ENCODE measurements around the gene ALDH1A3. TPM values are rescaled to one million over a fixed set of nuclear protein-coding genes. Genes with fewer than 3 reads are reported as not detected.

Gene ALDH1A3
- total RNA-seq, 1 experiment from 2014 or later, result 14.0 TPM

DNA sequence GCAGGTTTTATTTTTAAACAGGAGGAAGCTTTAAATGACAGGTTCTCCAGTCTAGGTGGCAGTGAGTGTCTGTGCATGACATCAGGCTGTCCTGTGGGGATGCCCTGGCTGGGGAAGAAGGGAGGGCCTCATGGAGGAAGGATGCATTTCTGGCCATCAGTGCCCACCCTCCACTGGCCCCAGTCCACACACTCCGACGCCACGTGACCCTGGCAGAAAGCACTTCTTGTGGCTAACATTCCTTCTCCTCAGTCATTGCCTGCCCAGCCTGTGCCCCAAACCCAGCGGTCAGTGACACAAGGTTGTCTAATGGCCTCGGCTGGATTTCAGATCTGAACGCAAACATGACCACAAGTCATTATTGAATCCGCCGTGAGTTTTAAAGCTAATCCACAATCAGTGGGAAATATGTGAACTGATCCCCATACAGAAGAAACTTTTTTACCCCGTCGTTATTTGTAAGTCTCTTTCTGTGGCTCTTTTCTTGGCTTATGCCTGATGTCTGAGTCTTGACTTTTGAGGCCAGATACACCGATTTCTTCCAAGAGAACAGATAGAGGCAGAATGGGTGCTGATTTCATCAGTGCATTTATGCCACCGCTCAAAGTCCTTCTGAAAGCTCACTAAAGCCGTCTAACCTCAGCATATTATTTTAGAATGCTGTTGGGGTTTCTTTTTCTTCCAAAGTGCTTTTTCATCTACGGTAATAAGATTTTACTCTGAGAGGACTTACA is 22.2 kb downstream of the ALDH1A3 start (continued):
- TF ChIP-seq, protein P1, sequence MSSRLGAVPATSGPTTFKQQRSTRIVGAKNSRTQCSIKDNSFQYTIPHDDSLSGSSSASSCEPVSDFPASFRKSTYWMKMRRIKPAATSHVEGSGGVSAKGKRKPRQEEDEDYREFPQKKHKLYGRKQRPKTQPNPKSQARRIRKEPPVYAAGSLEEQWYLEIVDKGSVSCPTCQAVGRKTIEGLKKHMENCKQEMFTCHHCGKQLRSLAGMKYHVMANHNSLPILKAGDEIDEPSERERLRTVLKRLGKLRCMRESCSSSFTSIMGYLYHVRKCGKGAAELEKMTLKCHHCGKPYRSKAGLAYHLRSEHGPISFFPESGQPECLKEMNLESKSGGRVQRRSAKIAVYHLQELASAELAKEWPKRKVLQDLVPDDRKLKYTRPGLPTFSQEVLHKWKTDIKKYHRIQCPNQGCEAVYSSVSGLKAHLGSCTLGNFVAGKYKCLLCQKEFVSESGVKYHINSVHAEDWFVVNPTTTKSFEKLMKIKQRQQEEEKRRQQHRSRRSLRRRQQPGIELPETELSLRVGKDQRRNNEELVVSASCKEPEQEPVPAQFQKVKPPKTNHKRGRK (CRISPR knock-in tag; IDR thresholded peaks at IDR 0.05; ENCODE audit: borderline replicate concordance), result no peak

DNA sequence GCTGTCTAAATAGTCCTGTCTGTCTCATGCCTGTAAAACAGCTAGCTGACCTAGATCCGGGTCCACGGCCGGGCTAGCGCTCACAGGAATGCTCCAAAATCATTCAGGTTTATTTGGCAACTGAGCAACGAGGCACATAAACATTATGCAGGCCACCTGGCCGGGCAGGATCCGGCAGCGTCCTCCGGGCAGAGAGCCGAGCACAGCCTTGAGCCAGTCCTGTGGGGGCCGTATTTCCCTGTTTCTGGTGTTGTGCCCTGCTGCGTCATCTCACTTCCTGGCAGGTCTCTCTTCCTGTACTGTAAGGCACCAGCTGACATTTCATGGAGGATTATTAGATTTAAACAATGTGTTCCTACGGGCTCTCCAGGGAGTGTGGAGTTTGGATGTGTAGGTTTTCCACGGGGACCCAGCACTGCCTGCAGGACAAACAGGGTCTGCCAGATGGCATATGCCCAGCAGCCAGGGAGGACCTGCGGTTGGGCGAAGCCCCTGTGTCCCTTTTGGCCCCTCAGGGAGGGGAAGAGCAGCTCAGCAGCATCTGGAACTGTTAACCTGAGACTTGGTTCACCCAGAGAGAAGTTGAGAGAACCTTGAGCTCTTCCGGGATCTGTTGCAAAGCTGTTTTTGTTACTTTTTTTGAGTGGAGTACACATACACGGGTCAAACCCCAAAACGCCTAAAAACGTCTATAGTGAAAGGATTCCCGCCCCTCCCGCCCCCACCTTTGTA is 23.0 kb downstream of the ALDH1A3 start:
- no peaks in the 10 kb centered on the region for H3K27me3 Mint-ChIP-seq (ENCODE audit: low read depth)
- POLR2A ChIA-PET, result no interaction called here
- TF ChIP-seq, protein P2, sequence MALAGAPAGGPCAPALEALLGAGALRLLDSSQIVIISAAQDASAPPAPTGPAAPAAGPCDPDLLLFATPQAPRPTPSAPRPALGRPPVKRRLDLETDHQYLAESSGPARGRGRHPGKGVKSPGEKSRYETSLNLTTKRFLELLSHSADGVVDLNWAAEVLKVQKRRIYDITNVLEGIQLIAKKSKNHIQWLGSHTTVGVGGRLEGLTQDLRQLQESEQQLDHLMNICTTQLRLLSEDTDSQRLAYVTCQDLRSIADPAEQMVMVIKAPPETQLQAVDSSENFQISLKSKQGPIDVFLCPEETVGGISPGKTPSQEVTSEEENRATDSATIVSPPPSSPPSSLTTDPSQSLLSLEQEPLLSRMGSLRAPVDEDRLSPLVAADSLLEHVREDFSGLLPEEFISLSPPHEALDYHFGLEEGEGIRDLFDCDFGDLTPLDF (CRISPR knock-in tag; IDR thresholded peaks at IDR 0.05), result no peak
- TF ChIP-seq, protein P3, sequence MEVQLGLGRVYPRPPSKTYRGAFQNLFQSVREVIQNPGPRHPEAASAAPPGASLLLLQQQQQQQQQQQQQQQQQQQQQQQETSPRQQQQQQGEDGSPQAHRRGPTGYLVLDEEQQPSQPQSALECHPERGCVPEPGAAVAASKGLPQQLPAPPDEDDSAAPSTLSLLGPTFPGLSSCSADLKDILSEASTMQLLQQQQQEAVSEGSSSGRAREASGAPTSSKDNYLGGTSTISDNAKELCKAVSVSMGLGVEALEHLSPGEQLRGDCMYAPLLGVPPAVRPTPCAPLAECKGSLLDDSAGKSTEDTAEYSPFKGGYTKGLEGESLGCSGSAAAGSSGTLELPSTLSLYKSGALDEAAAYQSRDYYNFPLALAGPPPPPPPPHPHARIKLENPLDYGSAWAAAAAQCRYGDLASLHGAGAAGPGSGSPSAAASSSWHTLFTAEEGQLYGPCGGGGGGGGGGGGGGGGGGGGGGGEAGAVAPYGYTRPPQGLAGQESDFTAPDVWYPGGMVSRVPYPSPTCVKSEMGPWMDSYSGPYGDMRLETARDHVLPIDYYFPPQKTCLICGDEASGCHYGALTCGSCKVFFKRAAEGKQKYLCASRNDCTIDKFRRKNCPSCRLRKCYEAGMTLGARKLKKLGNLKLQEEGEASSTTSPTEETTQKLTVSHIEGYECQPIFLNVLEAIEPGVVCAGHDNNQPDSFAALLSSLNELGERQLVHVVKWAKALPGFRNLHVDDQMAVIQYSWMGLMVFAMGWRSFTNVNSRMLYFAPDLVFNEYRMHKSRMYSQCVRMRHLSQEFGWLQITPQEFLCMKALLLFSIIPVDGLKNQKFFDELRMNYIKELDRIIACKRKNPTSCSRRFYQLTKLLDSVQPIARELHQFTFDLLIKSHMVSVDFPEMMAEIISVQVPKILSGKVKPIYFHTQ (CRISPR knock-in tag; IDR thresholded peaks at IDR 0.05), result no peak
- TF ChIP-seq NR2C2 (CRISPR knock-in tag; IDR thresholded peaks at IDR 0.05) (no peak), JAZF1 (CRISPR knock-in tag; IDR thresholded peaks at IDR 0.05) (no peak), EMX1 (CRISPR knock-in tag; IDR thresholded peaks at IDR 0.05) (no peak), FOXJ3 (CRISPR knock-in tag; IDR thresholded peaks at IDR 0.05; ENCODE audit: borderline replicate concordance) (no peak), NFE2L1 (CRISPR knock-in tag; IDR thresholded peaks at IDR 0.05) (no peak), GTF2I (CRISPR knock-in tag; conservative IDR thresholded peaks at IDR 0.05) (no peak), ZNF232 (CRISPR knock-in tag; IDR thresholded peaks at IDR 0.05) (no peak), CBFB (CRISPR knock-in tag; IDR thresholded peaks at IDR 0.05; ENCODE audit: low read depth) (no peak)
- TF ChIP-seq, protein P1 (CRISPR knock-in tag; IDR thresholded peaks at IDR 0.05; ENCODE audit: borderline replicate concordance), result no peak
- peak overlapping the region; percentile 45 for H3K27ac Mint-ChIP-seq
- peaks cover 7% of the 10 kb centered on the region; the same call in 1 of the 2 replicates for H3K4me1 Mint-ChIP-seq
- H3K36me3 Mint-ChIP-seq, result peaks cover 3% of the 10 kb centered on the region
- peaks cover 7% of the 10 kb centered on the region; the same call in 1 of the 2 replicates for H3K9me3 Mint-ChIP-seq
- CTCF ChIA-PET, result interaction anchor here (1.0 to 2.6 kb wide), 2 partner anchors 15 to 106 kb away, joined by 3 to 12 read pairs; no protein-coding TSS in a partner anchor
- H3K4me3 Mint-ChIP-seq, result no peak overlapping the region
- ATAC-seq, result no peak
- no peak for DNase-seq (ENCODE audit: low spot score)

DNA sequence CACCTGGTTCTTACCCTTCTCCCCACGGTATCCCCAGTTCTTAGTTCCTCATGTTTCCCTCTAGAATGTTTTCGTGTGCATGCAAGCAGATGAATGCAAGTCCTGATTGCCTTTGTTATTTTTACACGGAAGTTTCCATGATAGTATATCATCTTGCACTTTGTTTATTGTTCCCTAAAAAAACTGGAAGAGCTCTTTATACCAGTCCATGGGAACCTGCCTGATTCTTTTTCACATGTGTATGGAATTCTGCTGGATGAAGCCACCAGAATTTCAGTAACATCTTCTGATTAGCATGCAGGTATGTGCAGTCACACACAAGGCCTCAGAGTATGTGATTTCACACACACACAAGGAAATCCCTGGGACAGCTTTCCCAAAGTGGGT is 23.5 kb downstream of the ALDH1A3 start:
- ChIA-PET CTCF (interaction anchor here (1.0 to 2.6 kb wide), 2 partner anchors 15 to 105 kb away, joined by 3 to 12 read pairs; no protein-coding TSS in a partner anchor), POLR2A (no interaction called here)
- peaks cover 3% of the 10 kb centered on the region for H3K36me3 Mint-ChIP-seq
- no peak overlapping the region for H3K27ac Mint-ChIP-seq
- H3K4me1 Mint-ChIP-seq, result peaks cover 7% of the 10 kb centered on the region; the same call in 1 of the 2 replicates
- TF ChIP-seq FOXK1 (CRISPR knock-in tag; IDR thresholded peaks at IDR 0.05) (no peak), MXD4 (CRISPR knock-in tag; IDR thresholded peaks at IDR 0.05; ENCODE audit: borderline replicate concordance) (no peak), TEAD4 (CRISPR knock-in tag; IDR thresholded peaks at IDR 0.05) (no peak), ZNF219 (CRISPR knock-in tag; IDR thresholded peaks at IDR 0.05; ENCODE audit: borderline replicate concordance) (no peak), ZNF416 (CRISPR knock-in tag; IDR thresholded peaks at IDR 0.05) (no peak), NFATC4 (CRISPR knock-in tag; IDR thresholded peaks at IDR 0.05) (no peak), CBFB (CRISPR knock-in tag; IDR thresholded peaks at IDR 0.05; ENCODE audit: low read depth) (no peak), OVOL2 (CRISPR knock-in tag; IDR thresholded peaks at IDR 0.05; ENCODE audit: borderline replicate concordance) (no peak), NR2C2 (CRISPR knock-in tag; IDR thresholded peaks at IDR 0.05) (no peak)
- TF ChIP-seq, protein P1 (CRISPR knock-in tag; IDR thresholded peaks at IDR 0.05; ENCODE audit: borderline replicate concordance), result no peak
- TF ChIP-seq, protein P2 (CRISPR knock-in tag; IDR thresholded peaks at IDR 0.05), result no peak
- TF ChIP-seq, protein P4, sequence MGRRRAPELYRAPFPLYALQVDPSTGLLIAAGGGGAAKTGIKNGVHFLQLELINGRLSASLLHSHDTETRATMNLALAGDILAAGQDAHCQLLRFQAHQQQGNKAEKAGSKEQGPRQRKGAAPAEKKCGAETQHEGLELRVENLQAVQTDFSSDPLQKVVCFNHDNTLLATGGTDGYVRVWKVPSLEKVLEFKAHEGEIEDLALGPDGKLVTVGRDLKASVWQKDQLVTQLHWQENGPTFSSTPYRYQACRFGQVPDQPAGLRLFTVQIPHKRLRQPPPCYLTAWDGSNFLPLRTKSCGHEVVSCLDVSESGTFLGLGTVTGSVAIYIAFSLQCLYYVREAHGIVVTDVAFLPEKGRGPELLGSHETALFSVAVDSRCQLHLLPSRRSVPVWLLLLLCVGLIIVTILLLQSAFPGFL (CRISPR knock-in tag; IDR thresholded peaks at IDR 0.05; ENCODE audit: borderline replicate concordance), result no peak
- DNase-seq (ENCODE audit: low spot score), result no peak
- no peaks in the 10 kb centered on the region for H3K27me3 Mint-ChIP-seq (ENCODE audit: low read depth)
- H3K4me3 Mint-ChIP-seq, result no peak overlapping the region
- ATAC-seq, result no peak
- peaks cover 7% of the 10 kb centered on the region; the same call in 1 of the 2 replicates for H3K9me3 Mint-ChIP-seq
